H9 (cell line): ENCODE results near the gene SPRYD4. TPM values are rescaled to one million over a fixed set of nuclear protein-coding genes. Genes with fewer than 3 reads are reported as not detected.

Experiments
- DNase-seq: peaks from one replicate; pipeline ENCODE4 v3.0.0-alpha.2; 2017
- H2AFZ ChIP-seq: one replicate; pipeline ENCODE4 v1.6.1; 2013; ENCODE audit warnings: mild to moderate bottlenecking, low read length, control low read depth, moderate library complexity
- H2AK5ac ChIP-seq: 2 replicates; pipeline ENCODE4 v1.6.1; 2013; ENCODE audit warnings: low read length, control low read depth, mixed read lengths; ENCODE audit not compliant: insufficient read length
- H2BK120ac ChIP-seq: one replicate; pipeline ENCODE4 v1.6.1; 2013; ENCODE audit warnings: low read depth, mild to moderate bottlenecking, low read length, control low read depth, inconsistent platforms; ENCODE audit not compliant: poor library complexity, severe bottlenecking
- H2BK12ac ChIP-seq: 2 replicates; pipeline ENCODE4 v1.6.1; 2013; ENCODE audit warnings: low read length, control low read depth, mixed read lengths, low read depth; ENCODE audit not compliant: insufficient read length
- H2BK15ac ChIP-seq: 2 replicates; pipeline ENCODE4 v1.6.1; 2013; ENCODE audit warnings: low read depth, low read length, control low read depth
- H2BK20ac ChIP-seq: one replicate; pipeline ENCODE4 v1.6.1; 2013; ENCODE audit warnings: low read depth, mild to moderate bottlenecking, low read length, control low read depth, inconsistent platforms; ENCODE audit not compliant: poor library complexity, severe bottlenecking
- H2BK5ac ChIP-seq: 2 replicates; pipeline ENCODE4 v1.6.1; 2013; ENCODE audit warnings: low read length, control low read depth, mixed read lengths; ENCODE audit not compliant: insufficient read length
- H3K14ac ChIP-seq: 2 replicates; pipeline ENCODE4 v1.6.1; 2013; ENCODE audit warnings: low read length, control low read depth; ENCODE audit not compliant: insufficient read depth
- H3K18ac ChIP-seq: 2 replicates; pipeline ENCODE4 v1.6.1; 2013; ENCODE audit warnings: low read depth, mild to moderate bottlenecking, mixed read lengths, low read length, control low read depth; ENCODE audit not compliant: insufficient read length
- H3K23ac ChIP-seq: 2 replicates; pipeline ENCODE4 v1.6.1; 2013; ENCODE audit warnings: low read length, control low read depth, mixed read lengths, low read depth; ENCODE audit not compliant: insufficient read length
- H3K23me2 ChIP-seq: 2 replicates; pipeline ENCODE4 v1.6.1; 2013; ENCODE audit warnings: low read depth, mild to moderate bottlenecking, mixed read lengths, low read length, control low read depth; ENCODE audit not compliant: insufficient read length, poor library complexity, severe bottlenecking
- H3K27ac ChIP-seq: 2 replicates; pipeline ENCODE4 v1.5.1; 2013; ENCODE audit warnings: low read length, control low read depth, mixed read lengths, low read depth; ENCODE audit not compliant: insufficient read length
- H3K27me3 ChIP-seq: 2 replicates; pipeline ENCODE4 v1.6.1; 2013; ENCODE audit warnings: low read length, control low read depth, inconsistent platforms; ENCODE audit not compliant: insufficient read depth
- H3K4ac ChIP-seq: 2 replicates; pipeline ENCODE4 v1.6.1; 2013; ENCODE audit warnings: low read depth, mild to moderate bottlenecking, control low read depth, inconsistent platforms, low read length, moderate library complexity
- H3K4me1 ChIP-seq: 2 replicates; pipeline ENCODE4 v1.6.1; 2013; ENCODE audit warnings: low read length, control low read depth, inconsistent platforms; ENCODE audit not compliant: insufficient read depth
- H3K4me2 ChIP-seq: 2 replicates; pipeline ENCODE4 v1.6.1; 2013; ENCODE audit warnings: low read length, control low read depth, mixed read lengths; ENCODE audit not compliant: insufficient read length, insufficient read depth
- H3K56ac ChIP-seq: 2 replicates; pipeline ENCODE4 v1.6.1; 2013; ENCODE audit warnings: low read depth, mild to moderate bottlenecking, mixed read lengths, low read length, control low read depth; ENCODE audit not compliant: insufficient read length
- H3K79me1 ChIP-seq: 2 replicates; pipeline ENCODE4 v1.6.1; 2013; ENCODE audit warnings: low read depth, mild to moderate bottlenecking, moderate library complexity, low read length, control low read depth, inconsistent platforms; ENCODE audit not compliant: insufficient read depth, poor library complexity, severe bottlenecking
- H3K79me2 ChIP-seq: 2 replicates; pipeline ENCODE4 v1.6.1; 2013; ENCODE audit warnings: low read length, control low read depth, inconsistent platforms; ENCODE audit not compliant: insufficient read depth
- H3K9ac ChIP-seq: 2 replicates; pipeline ENCODE4 v1.6.1; 2013; ENCODE audit warnings: low read length, control low read depth, mixed read lengths; ENCODE audit not compliant: insufficient read length; ENCODE audit errors: extremely low read depth
- H3K9me3 ChIP-seq: one replicate; pipeline ENCODE4 v1.6.1; 2013; ENCODE audit warnings: low read depth, low read length, inconsistent platforms; ENCODE audit not compliant: control insufficient read depth
- H3T11ph ChIP-seq: one replicate; pipeline ENCODE4 v1.6.1; 2013; ENCODE audit warnings: mild to moderate bottlenecking, low read length, control low read depth, inconsistent platforms
- H4K20me1 ChIP-seq: one replicate; pipeline ENCODE4 v1.6.1; 2013; ENCODE audit not compliant: control insufficient read depth, insufficient read length, insufficient read depth
- H4K5ac ChIP-seq: 2 replicates; pipeline ENCODE4 v1.6.1; 2013; ENCODE audit warnings: low read depth, mild to moderate bottlenecking, mixed read lengths, low read length, control low read depth; ENCODE audit not compliant: insufficient read length
- H4K8ac ChIP-seq: replicated peaks from 2 replicates; pipeline ENCODE4 v1.6.1; 2013; ENCODE audit warnings: low read length, control low read depth, mixed read lengths, low read depth; ENCODE audit not compliant: insufficient read length
- H4K91ac ChIP-seq: 2 replicates; pipeline ENCODE4 v1.6.1; 2013; ENCODE audit warnings: low read depth, mild to moderate bottlenecking, moderate library complexity, mixed read lengths, low read length, control low read depth; ENCODE audit not compliant: insufficient read length
- H3K27ac Mint-ChIP-seq, 3 experiments: 2 replicates in 2 of 3; 3 replicates in 1 of 3; pipeline ENCODE4 v1.8.0; 2020 to 2021; ENCODE audit warnings: mixed read lengths in 3 of 3, mild to moderate bottlenecking in 1 of 3, moderate library complexity in 1 of 3
- H3K27me3 Mint-ChIP-seq: 2 replicates; pipeline ENCODE4 v1.8.0; 2021; ENCODE audit warnings: low read depth, mild to moderate bottlenecking, moderate library complexity, mixed read lengths
- H3K36me3 Mint-ChIP-seq, 3 experiments: 2 replicates in 2 of 3; 3 replicates in 1 of 3; pipeline ENCODE4 v1.8.0; 2020 to 2021; ENCODE audit warnings: low read depth in 3 of 3, mixed read lengths in 3 of 3; ENCODE audit not compliant: insufficient read depth in 1 of 3
- H3K4me1 Mint-ChIP-seq, 2 experiments: 2 replicates each; pipeline ENCODE4 v1.8.0; 2020; ENCODE audit warnings: mixed read lengths in 2 of 2
- H3K4me3 Mint-ChIP-seq, 2 experiments: 2 replicates in 1 of 2; 3 replicates in 1 of 2; pipeline ENCODE4 v1.8.0; 2020 to 2021; ENCODE audit warnings: mild to moderate bottlenecking in 2 of 2, mixed read lengths in 2 of 2, moderate library complexity in 1 of 2
- H3K9me3 Mint-ChIP-seq, 2 experiments: 2 replicates in 1 of 2; 3 replicates in 1 of 2; pipeline ENCODE4 v1.8.0; 2020; ENCODE audit warnings: mild to moderate bottlenecking in 2 of 2, mixed read lengths in 2 of 2, moderate library complexity in 1 of 2
- WGBS: extraction: QIAGEN DNeasy Blood & Tissue Kit; methylation state at CpG from one replicate; pipeline ENCODE4 v1.1.7; 2013; ENCODE audit warnings: missing lambda C conversion rate, low lambda C conversion rate, mixed read lengths; ENCODE audit not compliant: insufficient read length; ENCODE audit errors: extremely low coverage; 5-methylcytosine and 5-hydroxymethylcytosine counted together
- total RNA-seq: library from RNA; stranded (reverse); gene quantifications from 2 replicates; pipeline ENCODE4 v1.2.1, GENCODE V29; 2021
- TF ChIP-seq, protein P1 (sequence below): fragments of 200-600 bp; sonication (generic); conservative IDR thresholded peaks from 3 replicates; pipeline ENCODE4 v1.8.0; 2021; ENCODE audit warnings: antibody characterized with exemption, mild to moderate bottlenecking

SPRYD4 gene
- total RNA-seq, 1 experiment from 2014 or later, result 4.9 TPM

DNA sequence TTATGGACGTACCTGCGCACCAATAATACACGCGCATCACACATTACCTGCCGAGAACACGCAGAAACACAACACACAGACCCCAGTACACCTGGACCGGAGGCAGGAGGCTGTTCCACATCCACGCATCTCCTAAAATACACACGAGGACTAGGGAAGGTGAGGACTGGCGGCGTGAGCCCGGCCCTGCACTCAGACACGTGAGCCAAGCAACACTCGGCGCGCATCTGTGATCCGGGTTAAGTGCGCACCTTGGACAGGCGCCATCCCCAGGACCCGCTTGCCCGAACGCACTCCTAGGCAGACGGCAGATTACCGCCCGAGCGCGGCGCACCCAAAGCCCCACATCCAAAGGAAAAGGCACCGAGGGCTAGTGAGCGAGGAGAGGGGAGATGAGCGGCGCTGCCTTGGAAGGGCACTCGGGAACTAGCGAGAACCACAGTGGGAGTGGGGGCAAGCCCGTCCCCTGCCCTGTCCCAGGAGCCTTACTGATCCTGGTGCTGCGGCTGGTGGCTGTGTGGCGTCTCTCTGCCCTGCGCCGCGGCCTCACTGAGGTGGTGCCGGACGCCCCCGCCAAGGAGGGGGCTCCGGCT lies 19.2 kb downstream of the SPRYD4 start:
- peaks cover 11 to 13% of the 10 kb centered on the region in 2 experiments for H3K4me1 Mint-ChIP-seq

More for the DNA sequence above, 19.2 kb downstream of the SPRYD4 start:
- Histone ChIP-seq H2AFZ (peak overlapping the region; percentile 17), H2BK15ac (no peak overlapping the region), H4K20me1 (no peaks in the 10 kb centered on the region), H3K4me1 (no peaks in the 10 kb centered on the region), H3K23ac (no peak overlapping the region), H3K18ac (peak overlapping the region; percentile 85), H3T11ph (no peak overlapping the region), H2BK12ac (no peak overlapping the region), H3K56ac (no peak overlapping the region), H2BK5ac (no peak overlapping the region), H2AK5ac (no peak overlapping the region), H3K79me2 (no peaks in the 10 kb centered on the region), H3K79me1 (no peaks in the 10 kb centered on the region), H2BK20ac (no peak overlapping the region), H3K23me2 (peaks cover 11% of the 10 kb centered on the region), H3K9me3 (no peaks in the 10 kb centered on the region), H3K27me3 (peaks cover 22% of the 10 kb centered on the region; the same call in 1 of the 2 replicates), H4K91ac (no peak overlapping the region), H3K9ac (peak overlapping the region; percentile 69), H3K14ac (peak overlapping the region; percentile 87; the same call in 1 of the 2 replicates), H3K4ac (no peak overlapping the region), H4K5ac (no peak overlapping the region), H4K8ac (no peak overlapping the region), H3K4me2 (peak overlapping the region; percentile 85), H3K27ac (no peak overlapping the region), H2BK120ac (no peak overlapping the region)
- H3K4me3 Mint-ChIP-seq, result peak overlapping the region; percentile 75 to 95
- WGBS, result no CpG with 5 or more reads among the region's 44 CpGs
- H3K27ac Mint-ChIP-seq, result peak overlapping the region in 1 of 3 experiments; percentile 88; a peak in 2 of 7 replicates
- peaks cover 0 to 6% (median 0%) of the 10 kb centered on the region in 3 experiments; a peak in 2 of 7 replicates for H3K36me3 Mint-ChIP-seq
- peaks cover 55% of the 10 kb centered on the region for H3K27me3 Mint-ChIP-seq
- DNase-seq, result peak; percentile 80
- TF ChIP-seq, protein P1, sequence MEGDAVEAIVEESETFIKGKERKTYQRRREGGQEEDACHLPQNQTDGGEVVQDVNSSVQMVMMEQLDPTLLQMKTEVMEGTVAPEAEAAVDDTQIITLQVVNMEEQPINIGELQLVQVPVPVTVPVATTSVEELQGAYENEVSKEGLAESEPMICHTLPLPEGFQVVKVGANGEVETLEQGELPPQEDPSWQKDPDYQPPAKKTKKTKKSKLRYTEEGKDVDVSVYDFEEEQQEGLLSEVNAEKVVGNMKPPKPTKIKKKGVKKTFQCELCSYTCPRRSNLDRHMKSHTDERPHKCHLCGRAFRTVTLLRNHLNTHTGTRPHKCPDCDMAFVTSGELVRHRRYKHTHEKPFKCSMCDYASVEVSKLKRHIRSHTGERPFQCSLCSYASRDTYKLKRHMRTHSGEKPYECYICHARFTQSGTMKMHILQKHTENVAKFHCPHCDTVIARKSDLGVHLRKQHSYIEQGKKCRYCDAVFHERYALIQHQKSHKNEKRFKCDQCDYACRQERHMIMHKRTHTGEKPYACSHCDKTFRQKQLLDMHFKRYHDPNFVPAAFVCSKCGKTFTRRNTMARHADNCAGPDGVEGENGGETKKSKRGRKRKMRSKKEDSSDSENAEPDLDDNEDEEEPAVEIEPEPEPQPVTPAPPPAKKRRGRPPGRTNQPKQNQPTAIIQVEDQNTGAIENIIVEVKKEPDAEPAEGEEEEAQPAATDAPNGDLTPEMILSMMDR, result no peak
- H3K9me3 Mint-ChIP-seq, result peaks cover 13 to 15% of the 10 kb centered on the region in 2 experiments; a peak in 4 of 5 replicates
